Stimulated activated CD4-positive, alpha-beta T cell treated with anti-CD3 and anti-CD28 coated beads, Interleukin-4, amount 100 ng/mL, for 24 hours (primary cell): ENCODE results near the gene EML4.
"Not testable (repeated sequence)": the region's sequence is repeated elsewhere in the genome, so short reads cannot be mapped to it uniquely, and the experiment has no call there.

Experiments used
- DNase-seq: peaks from one replicate; pipeline ENCODE4 v3.0.0-alpha.2; 2020

EML4 gene

DNA sequence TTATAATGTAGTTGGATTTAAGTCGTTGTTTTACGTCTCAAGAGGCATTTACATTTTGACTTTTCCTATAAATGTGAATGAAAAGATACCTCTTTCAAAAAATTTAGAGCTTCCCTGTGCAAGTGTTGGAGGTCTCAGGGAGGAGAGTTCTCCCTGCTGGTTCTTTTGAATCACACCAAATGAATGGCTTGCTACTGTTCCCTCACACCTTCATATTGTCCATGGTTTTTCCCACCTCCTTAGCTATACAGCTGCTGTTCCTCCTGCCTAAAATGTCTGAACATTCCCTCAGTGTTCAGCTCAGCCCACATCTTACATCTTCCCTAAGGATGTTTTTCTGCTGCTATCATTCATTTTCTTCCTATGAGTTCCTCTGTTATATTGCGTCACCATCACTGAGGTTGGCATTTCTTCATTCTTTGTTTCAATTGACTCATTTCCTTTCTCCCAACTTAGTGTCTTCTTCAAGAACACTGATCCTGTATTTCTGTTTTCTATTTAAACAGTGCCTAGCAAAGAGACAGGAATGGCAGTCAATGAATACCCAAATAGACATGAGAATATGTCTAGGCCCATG lies 145.8 kb downstream of the EML4 start:
- DNase-seq = no peak

DNA sequence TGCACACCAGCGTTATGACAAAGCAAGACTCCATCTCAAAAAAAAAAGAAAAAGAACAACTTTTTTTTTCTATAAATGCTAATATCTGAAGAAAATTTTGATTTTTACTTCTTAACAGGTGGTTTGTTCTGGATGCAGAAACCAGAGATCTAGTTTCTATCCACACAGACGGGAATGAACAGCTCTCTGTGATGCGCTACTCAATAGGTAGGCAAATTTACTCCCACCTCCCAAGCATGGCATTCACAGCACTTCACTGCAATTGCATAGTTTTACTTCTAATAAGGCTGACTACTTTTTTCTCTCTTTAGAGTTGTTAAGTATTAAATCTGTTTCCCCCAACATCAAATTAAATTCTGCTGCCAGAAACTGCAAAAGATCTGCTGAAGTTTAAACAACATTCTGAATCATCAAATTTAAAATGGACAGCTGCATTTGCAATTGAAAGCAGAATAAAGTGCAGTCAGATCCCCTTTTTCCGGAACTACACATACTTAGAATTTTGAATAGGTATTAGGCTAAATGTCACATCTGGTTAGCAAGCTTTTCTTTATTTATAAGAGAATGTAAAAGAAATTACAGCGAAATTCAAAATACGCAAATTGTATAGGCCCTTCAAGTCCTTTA lies 146.8 kb downstream of the EML4 start:
- no peak for DNase-seq

DNA sequence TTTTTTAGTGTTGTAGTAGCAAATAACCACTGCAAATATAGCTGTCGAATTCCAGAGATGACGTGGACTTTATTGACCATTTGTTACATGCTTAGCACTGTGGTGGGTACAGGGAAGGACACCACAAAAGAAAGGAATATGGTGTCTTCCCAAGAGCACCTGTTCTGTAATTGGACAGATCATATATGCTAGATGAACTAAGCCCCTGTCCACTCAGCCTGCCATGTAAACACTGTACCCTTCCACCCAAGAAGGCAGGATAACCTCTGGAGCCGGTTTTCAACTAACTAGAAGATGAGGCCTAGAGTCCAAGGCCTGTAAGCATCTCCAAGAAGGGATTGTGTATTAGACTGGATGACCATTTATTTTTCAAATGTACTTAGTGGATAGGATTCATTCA lies 147.8 kb downstream of the EML4 start:
- DNase-seq = no peak

DNA sequence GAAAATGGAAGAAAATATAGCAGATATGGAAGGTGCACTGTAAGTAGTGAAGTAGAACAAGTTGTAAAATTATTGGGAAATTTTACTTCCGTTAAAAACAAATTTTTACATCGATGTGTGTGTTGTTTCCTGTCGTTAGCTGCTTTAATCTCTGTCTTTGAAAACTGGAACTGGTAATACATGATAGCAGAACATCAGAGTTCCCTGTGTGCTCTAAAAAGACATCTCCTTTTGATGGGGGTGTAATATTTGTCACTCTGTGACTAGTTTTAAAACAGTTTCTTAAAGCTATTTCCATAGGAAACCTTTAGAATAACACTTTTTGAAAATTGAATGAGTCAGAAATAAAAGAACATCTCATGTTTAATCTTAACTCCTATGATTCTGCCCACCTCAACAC lies 148.3 kb downstream of the EML4 start:
- DNase-seq = no peak

DNA sequence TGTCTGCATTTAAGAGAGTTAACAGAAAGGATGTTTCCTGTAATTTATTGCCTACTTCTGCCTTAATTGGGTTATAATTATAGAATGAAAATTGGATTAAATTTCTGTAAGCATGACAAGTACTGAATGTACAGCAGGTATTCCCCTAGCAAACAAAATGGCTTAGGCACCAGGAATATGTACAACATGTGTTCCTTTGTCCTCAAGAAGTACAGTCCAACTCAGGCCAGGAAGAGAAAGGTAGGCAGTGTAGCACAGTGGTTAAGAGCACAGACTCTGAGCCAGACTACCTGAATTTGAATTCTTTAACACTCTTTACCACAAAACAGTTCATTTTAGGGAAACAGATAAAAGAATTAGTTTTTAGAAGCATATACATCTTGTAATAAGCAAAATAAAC lies 148.8 kb downstream of the EML4 start:
- no peak for DNase-seq

DNA sequence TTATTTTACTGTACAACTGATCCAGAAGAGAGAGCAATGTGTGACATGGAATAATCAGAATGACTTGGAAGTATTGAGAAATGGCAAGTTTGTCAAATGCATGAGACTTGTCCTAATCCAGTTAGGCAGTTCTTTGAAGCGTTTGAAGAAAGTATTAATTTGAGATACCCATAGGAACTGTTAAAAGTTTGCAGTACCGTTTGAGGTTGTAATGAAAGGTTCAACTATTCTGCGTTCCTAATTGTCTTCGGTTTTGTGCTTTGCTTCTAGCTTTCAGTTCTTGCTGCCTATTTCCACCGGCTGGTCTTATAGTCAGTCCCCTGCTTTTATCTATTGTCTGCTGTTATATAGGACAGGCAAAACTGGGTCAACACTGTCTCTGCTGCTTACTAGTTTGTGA lies 150.1 kb downstream of the EML4 start:
- no peak for DNase-seq

DNA sequence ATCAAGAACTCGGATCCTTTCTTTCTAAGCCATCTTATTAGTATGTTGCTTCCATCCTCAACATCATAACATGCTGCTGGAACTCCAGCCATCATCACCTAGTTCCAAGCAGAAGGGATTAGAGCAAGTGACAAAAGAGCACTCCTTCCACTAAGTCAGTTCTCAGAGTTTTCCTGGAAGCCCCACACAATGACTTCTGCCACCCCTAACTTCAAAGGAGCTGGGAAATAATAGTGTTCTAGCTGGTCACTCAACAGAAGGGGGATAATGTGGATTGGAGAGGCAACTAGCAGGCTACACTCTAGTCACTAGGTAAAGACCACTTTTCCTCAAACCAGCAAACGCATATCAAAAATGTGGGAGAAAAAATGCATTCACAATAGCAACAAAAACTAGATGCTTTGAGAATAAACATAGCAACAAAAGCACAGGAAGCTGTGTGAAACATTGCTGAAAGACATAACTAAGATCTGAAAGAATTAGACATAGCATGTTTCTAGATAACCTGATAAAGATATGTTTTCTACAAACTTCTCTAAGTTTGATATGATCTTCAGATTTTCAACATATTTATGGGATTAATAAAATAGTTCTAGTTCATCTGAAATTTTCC lies 152.4 kb downstream of the EML4 start:
- no peak for DNase-seq

DNA sequence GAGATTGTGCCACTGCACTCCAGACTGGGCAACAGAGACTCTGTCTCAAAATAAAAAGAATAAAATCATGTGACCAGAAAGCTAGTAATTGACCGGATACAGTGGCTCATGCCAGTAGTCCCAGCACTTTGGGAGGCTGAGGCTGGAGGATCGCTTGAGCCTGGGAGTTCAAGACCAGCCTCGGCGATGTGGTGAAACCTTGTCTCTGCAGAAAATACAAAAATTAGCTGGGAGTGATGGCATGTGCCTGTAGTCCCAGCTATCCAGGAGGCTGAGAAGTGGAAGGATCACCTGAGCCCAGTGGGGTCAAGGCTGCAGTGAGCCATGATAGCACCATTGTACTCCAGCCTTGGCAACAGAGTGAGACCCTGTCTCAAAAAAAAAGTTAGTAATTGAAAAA lies 155.1 kb downstream of the EML4 start:
- DNase-seq = no peak

DNA sequence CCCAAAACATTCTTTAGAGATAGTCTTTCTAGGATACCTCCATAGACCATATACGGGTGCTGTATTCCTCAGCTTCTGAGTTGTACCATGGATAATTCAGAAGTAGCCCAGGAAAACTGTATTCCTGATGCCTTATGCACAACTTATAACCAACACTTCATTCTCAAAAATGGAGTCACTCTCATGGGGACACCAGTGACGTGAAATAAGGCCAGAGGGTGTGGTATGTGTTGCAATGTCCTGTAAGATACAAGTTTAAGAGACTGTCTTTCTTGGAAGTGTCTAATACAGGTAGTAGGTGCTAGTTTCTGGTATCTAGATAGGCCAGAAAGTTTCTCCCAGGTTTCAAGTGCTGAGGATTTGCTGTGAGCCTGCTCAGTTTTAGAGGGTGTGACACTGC lies 155.8 kb downstream of the EML4 start:
- no peak for DNase-seq

DNA sequence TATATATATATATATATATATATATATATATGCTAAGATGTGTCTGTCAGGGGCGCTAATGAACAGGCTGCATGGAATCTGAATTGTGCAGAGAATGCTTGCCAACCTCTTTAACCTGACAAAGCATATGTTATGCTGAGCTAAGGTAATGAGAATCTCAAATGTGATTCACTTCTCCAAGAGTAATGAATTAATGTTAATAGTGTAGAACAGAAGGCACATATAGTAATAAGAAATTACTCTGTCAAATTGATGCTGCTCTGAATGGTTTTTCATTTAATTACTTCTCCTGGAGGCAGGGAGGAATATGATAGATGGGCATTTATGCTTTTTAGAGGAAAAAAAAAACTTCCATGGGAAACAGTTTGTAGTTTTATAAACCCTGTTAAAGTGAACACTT lies 156.5 kb downstream of the EML4 start:
- no peak for DNase-seq

DNA sequence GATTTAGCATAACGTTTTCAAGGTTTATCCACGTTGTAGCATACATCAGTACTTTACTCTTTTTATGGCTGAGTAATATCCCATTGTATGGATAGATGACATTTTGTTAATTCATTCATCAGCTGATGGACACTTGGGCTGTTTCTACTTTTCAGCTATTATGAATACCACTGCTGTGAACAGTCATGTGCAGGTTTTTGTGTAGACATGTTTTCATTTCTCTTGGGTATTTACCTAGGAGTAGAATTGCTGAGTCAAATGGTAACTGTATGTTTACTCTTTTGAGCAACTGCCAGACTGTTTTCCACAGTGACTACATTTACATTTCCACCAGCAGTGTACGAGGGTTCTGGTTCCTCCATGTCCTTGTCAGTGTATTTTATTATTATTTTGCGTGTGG lies 158.0 kb downstream of the EML4 start:
- no peak for DNase-seq

DNA sequence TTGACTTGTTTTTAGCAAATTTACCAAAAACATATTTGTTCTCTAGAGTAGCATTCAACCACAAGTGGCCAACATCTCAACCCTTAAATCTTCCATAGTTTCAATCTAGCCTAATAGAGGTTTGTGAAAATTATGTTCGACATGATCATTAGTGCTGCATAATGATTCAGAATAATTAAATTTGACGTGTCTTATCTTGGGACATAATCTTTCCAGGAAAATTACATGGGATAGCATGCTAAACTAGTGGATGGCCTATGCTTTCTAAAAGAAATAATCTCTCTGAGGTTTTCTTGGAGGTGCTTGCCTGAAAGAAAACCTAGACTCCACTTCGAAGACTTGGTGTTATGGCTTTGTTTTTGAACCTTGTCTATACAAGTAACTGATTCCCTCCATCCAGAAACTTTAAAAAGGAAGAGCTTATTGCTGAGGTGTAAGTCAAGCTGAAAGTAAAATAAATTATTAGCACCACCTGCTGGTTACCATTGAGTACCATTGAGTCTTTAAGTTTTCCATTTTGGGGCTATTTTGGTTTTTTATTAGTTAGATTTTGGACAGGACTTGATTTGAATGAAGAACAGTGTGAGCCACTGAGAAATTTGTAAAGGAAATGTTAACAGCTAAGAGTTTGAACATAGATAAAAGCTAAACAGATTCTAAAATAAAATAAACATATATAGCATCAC lies 159.1 kb downstream of the EML4 start:
- DNase-seq = no peak

DNA sequence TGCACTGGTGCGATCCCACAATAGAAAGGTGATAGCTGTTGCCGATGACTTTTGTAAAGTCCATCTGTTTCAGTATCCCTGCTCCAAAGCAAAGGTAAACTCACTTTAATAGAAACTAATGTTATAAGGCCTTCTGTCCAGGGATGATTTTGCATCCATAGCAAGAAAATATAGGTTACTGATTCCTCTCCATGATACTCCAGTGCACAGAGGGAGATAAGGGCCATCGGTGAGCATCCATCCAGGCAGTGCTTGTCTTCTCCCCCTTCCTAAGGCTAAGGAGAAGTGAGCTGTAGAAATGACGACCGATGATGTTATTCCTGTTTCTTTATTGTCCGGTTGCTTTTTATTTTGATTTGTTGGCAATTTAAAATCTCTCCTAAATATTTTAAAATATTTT lies 159.8 kb downstream of the EML4 start:
- no peak for DNase-seq

DNA sequence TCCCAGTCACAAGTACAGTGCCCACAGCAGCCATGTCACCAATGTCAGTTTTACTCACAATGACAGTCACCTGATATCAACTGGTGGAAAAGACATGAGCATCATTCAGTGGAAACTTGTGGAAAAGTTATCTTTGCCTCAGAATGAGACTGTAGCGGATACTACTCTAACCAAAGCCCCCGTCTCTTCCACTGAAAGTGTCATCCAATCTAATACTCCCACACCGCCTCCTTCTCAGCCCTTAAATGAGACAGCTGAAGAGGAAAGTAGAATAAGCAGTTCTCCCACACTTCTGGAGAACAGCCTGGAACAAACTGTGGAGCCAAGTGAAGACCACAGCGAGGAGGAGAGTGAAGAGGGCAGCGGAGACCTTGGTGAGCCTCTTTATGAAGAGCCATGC lies 160.6 kb downstream of the EML4 start:
- no peak for DNase-seq

DNA sequence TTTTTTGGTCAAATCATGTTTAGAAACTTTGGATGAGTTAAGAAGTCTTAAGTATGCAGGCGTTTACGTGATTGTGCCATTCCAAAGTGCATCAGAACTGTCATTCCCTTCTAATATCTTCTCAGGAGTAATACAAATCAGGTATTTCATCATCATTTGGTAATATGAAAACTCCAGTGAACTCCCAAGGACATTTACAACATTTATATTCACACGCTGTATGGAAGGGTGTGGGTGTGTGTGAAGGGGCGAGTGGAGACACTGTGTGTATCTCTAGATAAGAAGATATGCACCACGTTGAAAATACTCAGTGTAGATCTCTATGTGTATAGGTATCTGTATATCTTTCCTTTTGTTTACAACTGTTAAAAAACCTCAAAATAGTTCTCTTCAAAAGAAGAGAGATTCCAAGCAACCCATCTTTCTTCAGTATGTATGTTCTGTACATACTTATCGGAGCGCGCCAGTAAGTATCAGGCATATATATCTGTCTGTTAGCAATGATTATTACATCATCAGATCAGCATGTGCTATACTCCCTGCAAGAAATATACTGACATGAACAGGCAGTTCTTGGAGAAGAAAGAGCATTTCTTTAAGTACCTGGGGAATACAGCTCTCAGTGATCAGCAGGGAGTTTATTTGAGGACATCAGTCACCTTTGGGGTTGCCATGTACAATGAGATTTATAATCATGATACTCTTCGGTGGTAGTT lies 162.6 kb downstream of the EML4 start:
- DNase-seq = no peak

DNA sequence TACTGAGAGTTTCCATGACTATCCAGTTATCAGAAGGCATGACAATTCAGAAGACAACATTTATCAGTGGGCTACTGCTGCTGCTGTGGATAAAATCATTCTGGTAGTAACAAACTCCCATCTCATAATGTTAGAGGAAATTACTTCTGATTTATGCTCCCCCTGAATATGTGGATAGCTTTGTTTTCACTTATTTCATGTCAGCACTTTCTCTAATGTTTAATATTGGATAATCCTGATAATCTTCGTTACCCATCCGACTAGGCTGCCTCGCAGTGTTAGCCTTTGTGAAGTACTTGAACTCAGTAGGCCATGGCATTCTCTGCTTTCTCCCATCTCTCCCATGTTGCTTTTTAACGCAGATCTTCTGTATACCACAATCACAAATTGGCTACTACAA lies 163.4 kb downstream of the EML4 start:
- DNase-seq = no peak

DNA sequence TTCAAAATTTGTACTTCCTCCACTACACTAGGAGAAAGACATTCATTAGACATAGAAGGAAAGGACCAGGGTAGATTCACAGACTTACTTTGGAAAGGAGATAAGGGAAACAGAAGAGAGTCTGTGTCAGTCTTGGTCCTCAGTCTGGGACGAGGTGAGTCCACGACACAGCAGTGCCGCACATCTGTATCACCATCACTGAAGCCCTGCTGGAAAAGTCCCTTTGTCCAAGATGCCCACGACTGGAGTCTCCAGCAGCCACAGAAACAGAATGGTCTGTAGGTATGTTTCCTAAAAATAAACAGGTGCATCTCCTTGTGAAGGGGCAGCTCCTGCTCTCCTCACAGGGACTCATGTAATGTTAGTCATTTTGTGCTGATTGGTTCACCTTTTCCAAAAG lies 164.4 kb downstream of the EML4 start:
- no peak for DNase-seq

DNA sequence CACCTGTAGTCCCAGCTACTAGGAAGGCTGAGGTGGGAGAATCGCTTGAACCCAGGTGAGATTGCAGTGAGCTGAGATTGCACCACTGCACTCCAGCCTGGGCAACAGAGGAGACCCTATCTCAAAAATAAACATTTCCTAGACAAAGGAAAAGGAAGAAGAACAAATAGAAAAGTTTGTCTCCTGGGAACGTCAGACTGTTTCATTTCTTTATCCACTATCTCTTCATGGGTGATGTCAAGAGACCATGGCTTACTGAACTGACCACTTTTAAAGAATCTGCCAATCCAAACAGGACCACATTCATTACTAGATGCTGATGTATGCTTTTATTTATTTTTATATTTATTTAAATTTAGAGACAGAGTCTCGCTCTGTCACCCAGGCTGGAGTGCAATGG lies 165.1 kb downstream of the EML4 start:
- DNase-seq = no peak

DNA sequence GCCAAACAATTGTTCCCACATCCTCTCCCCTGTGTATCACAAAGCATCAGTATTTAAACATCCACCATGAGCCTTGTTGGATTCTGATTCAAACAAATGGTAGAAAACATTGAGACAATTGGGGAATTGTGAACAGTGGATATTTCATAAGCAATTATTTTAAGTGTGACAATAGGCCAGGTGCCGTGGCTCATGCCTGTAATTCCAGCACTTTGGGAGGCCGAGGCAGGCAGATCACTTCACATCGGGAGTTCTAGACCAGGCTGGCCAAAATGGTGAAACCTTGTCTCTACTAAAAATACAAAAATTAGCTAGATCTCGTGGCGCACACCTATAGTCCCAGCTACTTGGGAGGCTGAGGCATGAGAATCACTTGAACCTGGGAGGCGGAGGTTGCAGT lies 165.7 kb downstream of the EML4 start:
- not testable (repeated sequence) for DNase-seq

DNA sequence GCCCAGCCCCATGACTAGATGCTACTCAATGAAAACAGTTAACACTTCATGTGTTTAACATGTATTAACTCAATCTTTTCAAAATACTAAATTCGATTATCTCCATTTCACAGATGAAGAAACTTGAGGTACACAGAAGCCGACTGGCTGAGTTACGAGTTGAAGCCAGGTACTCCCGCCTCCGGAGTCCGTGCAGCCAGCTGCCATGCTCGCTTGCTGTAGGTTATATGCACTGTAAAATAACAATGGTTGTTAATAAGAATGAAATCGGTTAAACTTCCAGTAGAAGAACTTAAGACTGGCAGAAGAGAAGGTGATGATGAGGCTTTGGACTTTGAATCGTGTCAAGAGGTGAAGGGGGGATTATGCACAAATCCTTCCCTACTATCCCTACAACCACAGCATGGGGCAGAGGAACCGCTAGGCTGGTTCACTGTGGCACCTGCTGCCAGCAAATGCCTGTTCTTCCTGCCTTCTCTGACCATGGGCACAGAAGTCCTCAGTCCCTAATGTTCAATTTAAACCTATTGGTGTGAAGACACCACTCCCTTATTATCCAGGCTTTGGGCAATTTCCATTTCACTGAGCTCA lies 166.5 kb downstream of the EML4 start:
- DNase-seq = no peak

DNA sequence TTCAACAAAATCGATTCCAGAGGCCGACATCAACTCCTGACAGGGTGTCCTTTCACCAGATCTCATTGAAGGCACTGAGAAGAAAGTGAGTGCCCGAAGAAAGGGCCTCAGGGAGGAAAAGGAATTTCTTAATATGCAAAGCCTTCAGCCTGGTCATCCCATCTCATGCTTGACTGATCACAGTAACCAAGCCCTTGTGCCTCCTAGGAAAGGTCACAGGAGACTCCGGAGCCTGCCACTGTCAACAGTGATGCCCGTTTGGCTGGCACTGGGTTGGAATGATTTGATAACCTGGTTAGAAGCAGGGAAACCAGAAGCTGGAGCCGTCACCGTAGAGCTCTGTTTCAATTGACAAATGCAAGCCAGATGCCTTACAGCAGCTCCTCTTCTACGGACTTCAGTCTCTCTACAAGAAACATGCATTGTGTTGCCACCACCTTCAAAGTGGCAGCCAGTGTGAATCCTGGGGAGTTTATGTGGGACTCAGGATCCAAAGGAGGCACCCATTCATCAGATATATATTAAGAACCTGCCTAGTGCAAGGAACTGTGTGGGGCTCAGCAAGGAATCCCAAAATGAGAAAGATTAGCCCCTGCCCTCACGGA lies 167.3 kb downstream of the EML4 start:
- DNase-seq = no peak

DNA sequence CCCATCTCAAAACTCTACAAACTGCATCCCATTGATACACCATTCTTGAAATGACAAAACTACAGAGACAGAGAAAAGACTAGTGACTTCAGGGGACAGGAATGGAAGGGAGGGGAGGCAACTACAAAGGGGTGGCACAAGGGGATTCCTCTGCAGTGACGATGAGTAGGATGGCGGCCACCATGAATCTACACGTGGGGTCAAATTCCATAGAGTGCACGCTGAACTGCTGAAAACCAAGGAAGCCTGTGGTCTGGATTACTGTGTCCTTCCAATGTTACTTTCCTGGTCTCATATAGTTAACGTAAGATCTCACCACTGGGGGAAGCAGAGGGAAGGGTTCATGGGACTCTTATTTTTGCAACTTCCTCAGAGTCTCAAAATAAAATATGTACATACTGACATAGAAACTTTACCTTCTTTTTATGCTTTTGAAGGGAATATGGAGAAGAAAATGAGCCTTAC lies 168.2 kb downstream of the EML4 start:
- no peak for DNase-seq
